DND-41 (cell line): ENCODE measurements around the gene SLC44A1.

Experiments
- ATAC-seq: fragments of 200-7000 bp; cut with Tn5 transposase; 3 replicates; pipeline ENCODE4 v1.9.1; 2021; ENCODE audit warnings: low read depth; ENCODE audit not compliant: insufficient read depth
- DNase-seq: peaks from one replicate; pipeline ENCODE4 v3.0.0-alpha.2; 2020
- H2AFZ ChIP-seq: 2 replicates; pipeline ENCODE4 v1.6.0; 2012; ENCODE audit warnings: low read depth, low read length
- H3K27ac ChIP-seq: 2 replicates; pipeline ENCODE4 v1.5.1; 2012; ENCODE audit warnings: low read length, inconsistent platforms
- H3K27me3 ChIP-seq: fragments of 200-600 bp; sonication (generic); 2 replicates; pipeline ENCODE4 v1.6.0; 2012; ENCODE audit warnings: low read length, mild to moderate bottlenecking, inconsistent platforms; ENCODE audit not compliant: insufficient read depth, poor library complexity
- H3K36me3 ChIP-seq: 2 replicates; pipeline ENCODE4 v1.5.1; 2012; ENCODE audit warnings: low read length, inconsistent platforms; ENCODE audit not compliant: insufficient read depth
- H3K4me1 ChIP-seq: 2 replicates; pipeline ENCODE4 v1.5.1; 2012; ENCODE audit warnings: mild to moderate bottlenecking, low read length; ENCODE audit not compliant: insufficient read depth
- H3K4me2 ChIP-seq: 2 replicates; pipeline ENCODE4 v1.6.0; 2012; ENCODE audit warnings: mild to moderate bottlenecking, moderate library complexity, low read length, inconsistent platforms; ENCODE audit not compliant: insufficient read depth
- H3K4me3 ChIP-seq, 2 experiments: fragments of 200-600 bp in 1 of 2; shearing (Covaris generic) in 1 of 2; 2 replicates each; pipeline ENCODE4 v1.5.1; 2012 to 2016; ENCODE audit warnings: inconsistent platforms in 2 of 2, low read length in 2 of 2, mild to moderate bottlenecking in 2 of 2, low read depth in 1 of 2, moderate library complexity in 1 of 2
- H3K79me2 ChIP-seq: 2 replicates; pipeline ENCODE4 v1.6.0; 2012; ENCODE audit warnings: low read length, inconsistent platforms; ENCODE audit not compliant: insufficient read depth
- H3K9ac ChIP-seq: 2 replicates; pipeline ENCODE4 v1.6.0; 2012; ENCODE audit warnings: low read depth, mild to moderate bottlenecking, inconsistent platforms, low read length, moderate library complexity
- H3K9me3 ChIP-seq: 2 replicates; pipeline ENCODE4 v1.5.1; 2012; ENCODE audit warnings: low read length, moderate library complexity, mild to moderate bottlenecking, inconsistent platforms; ENCODE audit not compliant: insufficient read depth, severe bottlenecking
- H4K20me1 ChIP-seq: 2 replicates; pipeline ENCODE4 v1.6.0; 2012; ENCODE audit warnings: low read length; ENCODE audit not compliant: insufficient read depth
- EZH2 ChIP-seq: IDR thresholded peaks from 3 replicates; pipeline ENCODE4 v1.6.1; 2012; ENCODE audit warnings: borderline replicate concordance, low read depth, mild to moderate bottlenecking, moderate library complexity, low read length, inconsistent platforms; ENCODE audit not compliant: severe bottlenecking
- TF ChIP-seq, protein P1 (sequence below): IDR thresholded peaks from 2 replicates; pipeline ENCODE4 v1.5.1; 2012; ENCODE audit warnings: borderline replicate concordance, low read length, moderate library complexity, mild to moderate bottlenecking; ENCODE audit not compliant: poor library complexity, severe bottlenecking; ENCODE audit errors: extremely low read depth

The SLC44A1 gene

DNA sequence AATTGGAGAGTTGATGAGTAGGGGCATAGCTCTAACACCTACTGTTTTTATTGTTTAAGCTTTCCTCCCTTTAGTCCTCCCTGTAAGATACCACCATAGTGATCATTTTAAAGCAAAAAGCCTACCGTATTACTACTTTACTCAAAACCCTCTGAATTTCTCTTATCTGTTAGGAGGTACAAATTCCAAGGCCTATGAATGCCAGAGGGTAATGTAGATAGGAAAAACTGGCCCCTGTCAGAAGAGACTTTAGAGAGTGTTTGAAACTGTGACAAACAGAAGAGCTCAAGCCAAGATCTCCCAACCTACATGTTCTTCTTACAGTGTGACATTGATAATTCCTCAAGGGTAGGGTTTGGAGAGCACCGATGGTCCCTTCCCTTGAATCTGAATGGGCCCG lies 7.2 kb upstream of the SLC44A1 start:
- Histone ChIP-seq H3K4me3 (no peak overlapping the region), H4K20me1 (no peaks in the 10 kb centered on the region), H3K36me3 (no peaks in the 10 kb centered on the region), H3K79me2 (no peaks in the 10 kb centered on the region), H3K4me1 (no peaks in the 10 kb centered on the region), H3K9me3 (no peaks in the 10 kb centered on the region), H3K27ac (no peak overlapping the region), H2AFZ (no peak overlapping the region), H3K9ac (no peak overlapping the region), H3K27me3 (no peaks in the 10 kb centered on the region), H3K4me2 (no peak overlapping the region)
- ATAC-seq (no peak), DNase-seq (no peak)
- TF ChIP-seq, protein P1, sequence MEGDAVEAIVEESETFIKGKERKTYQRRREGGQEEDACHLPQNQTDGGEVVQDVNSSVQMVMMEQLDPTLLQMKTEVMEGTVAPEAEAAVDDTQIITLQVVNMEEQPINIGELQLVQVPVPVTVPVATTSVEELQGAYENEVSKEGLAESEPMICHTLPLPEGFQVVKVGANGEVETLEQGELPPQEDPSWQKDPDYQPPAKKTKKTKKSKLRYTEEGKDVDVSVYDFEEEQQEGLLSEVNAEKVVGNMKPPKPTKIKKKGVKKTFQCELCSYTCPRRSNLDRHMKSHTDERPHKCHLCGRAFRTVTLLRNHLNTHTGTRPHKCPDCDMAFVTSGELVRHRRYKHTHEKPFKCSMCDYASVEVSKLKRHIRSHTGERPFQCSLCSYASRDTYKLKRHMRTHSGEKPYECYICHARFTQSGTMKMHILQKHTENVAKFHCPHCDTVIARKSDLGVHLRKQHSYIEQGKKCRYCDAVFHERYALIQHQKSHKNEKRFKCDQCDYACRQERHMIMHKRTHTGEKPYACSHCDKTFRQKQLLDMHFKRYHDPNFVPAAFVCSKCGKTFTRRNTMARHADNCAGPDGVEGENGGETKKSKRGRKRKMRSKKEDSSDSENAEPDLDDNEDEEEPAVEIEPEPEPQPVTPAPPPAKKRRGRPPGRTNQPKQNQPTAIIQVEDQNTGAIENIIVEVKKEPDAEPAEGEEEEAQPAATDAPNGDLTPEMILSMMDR = no peak
- no peak for TF ChIP-seq EZH2

DNA sequence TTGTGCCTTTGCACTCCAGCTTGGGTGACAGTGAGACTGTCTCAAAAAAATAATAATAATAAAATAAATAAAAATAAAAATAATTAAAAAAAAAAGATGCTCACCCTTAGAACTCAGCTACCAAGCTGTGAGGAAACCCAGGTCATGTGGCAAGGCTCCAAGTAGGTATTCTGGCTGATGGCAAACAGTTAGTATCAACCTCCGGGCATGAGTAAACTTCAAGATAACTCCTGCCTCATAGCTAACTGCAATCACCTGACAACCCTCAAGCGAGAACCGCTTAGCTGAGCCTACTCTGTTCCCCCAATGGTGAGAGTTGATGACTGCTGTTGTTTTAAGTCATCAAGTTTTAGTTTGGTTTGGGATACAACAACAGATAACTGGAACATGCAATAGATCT lies 6.1 kb upstream of the SLC44A1 start:
- H3K4me2 ChIP-seq = no peak overlapping the region
- no peak overlapping the region for H2AFZ ChIP-seq
- H3K27me3 ChIP-seq = no peaks in the 10 kb centered on the region
- no peak overlapping the region for H3K9ac ChIP-seq
- peaks cover 3% of the 10 kb centered on the region; the same call in 1 of the 2 replicates for H3K4me1 ChIP-seq
- H3K27ac ChIP-seq = no peak overlapping the region
- no peak for DNase-seq
- no peak overlapping the region for H3K4me3 ChIP-seq
- ATAC-seq = no peak
- no peaks in the 10 kb centered on the region for H3K36me3 ChIP-seq
- no peaks in the 10 kb centered on the region for H4K20me1 ChIP-seq
- TF ChIP-seq EZH2 = no peak
- TF ChIP-seq, protein P1 = no peak
- no peaks in the 10 kb centered on the region for H3K9me3 ChIP-seq
- no peaks in the 10 kb centered on the region for H3K79me2 ChIP-seq

DNA sequence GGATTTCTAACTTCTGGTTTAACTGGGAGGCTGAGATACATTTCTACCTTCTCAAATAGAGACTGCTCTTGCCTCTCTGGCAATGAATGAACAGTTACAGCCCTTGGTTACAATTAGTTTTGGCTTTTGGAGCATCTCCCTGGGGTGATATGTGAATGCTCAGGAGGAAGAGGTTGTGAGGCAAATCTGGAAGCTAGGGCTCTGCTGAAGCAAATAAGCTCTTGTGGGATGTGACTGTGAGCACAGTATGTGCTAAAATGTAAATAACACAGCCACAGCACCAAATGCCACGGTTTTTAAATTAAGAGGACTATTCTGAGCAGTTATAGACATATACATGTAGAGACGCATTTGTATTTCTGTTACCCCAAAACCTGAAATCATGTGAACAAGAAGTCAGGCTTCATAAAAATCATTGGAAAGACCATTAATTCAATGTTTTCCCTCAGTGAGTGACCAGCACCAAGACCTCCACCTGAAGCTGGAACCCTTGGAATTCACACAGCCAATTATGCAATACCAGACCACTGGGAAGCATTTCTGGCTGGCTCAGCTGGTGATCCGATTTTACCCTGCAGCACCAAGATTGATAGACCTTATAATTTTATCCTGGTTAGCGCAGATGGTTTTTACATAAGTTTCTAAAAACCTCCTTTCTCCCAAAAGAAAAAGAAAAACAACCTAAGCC lies 3.0 kb upstream of the SLC44A1 start:
- Histone ChIP-seq H3K9ac (no peak overlapping the region), H3K27ac (no peak overlapping the region), H2AFZ (no peak overlapping the region), H4K20me1 (peaks cover 3% of the 10 kb centered on the region; the same call in 1 of the 2 replicates), H3K4me2 (no peak overlapping the region), H3K4me3 (no peak overlapping the region), H3K4me1 (peaks cover 28% of the 10 kb centered on the region), H3K79me2 (peaks cover 16% of the 10 kb centered on the region), H3K36me3 (no peaks in the 10 kb centered on the region), H3K9me3 (no peaks in the 10 kb centered on the region), H3K27me3 (peaks cover 14% of the 10 kb centered on the region)
- no peak for ATAC-seq
- TF ChIP-seq, protein P1 = no peak
- TF ChIP-seq EZH2 = no peak
- DNase-seq = no peak

DNA sequence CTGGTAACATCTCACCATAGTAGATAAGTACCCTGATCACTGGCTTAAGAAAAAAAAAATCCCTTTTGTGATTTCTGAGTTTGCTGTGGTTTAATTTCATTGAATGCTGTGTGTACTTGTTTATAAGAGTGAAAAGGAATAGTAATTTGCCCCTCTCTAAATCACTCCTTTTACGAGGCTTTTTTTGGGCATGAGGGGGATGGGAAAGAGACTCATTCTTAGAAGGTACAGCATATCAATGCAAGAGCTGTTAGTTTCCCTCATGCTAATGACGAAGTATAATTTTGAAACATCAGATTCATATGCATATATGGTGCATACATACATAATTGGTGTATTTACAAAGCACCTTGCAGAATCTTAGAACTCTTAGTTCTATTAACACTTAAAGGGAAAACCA lies 2.4 kb upstream of the SLC44A1 start:
- Histone ChIP-seq H3K36me3 (no peaks in the 10 kb centered on the region), H2AFZ (no peak overlapping the region), H4K20me1 (peaks cover 3% of the 10 kb centered on the region; the same call in 1 of the 2 replicates), H3K4me3 (no peak overlapping the region), H3K79me2 (peaks cover 20% of the 10 kb centered on the region), H3K27me3 (peaks cover 14% of the 10 kb centered on the region), H3K9ac (no peak overlapping the region), H3K27ac (no peak overlapping the region), H3K9me3 (no peaks in the 10 kb centered on the region), H3K4me2 (no peak overlapping the region), H3K4me1 (peaks cover 33% of the 10 kb centered on the region)
- DNase-seq (no peak), ATAC-seq (no peak)
- no peak for TF ChIP-seq EZH2
- TF ChIP-seq, protein P1 = no peak
